ENCODE measurements around the gene CYP1A2. TPM values are rescaled to one million over a fixed set of nuclear protein-coding genes. Genes with fewer than 3 reads are reported as not detected.

CYP1A2 gene
- total RNA-seq, 3 donors from 2014 or later (not counting 1 experiment from before 2014, with no cell fraction given), result not detected

- peak overlapping the region; percentile 94 for H3K27ac ChIP-seq (ENCODE audit: low read length)
- intact Hi-C loops (cut with micrococcal nuclease), result loop anchor here (2.0 to 10.0 kb wide), 5 partner anchors 53 to 666 kb away; partner anchors contain the start of genes ARID3B, C15orf39, COX5A and SIN3A
- H3K4me3 ChIP-seq (ENCODE audit: low read length), result peak overlapping the region; percentile 43
- Mint-ChIP-seq H3K4me3 (peak overlapping the region; percentile 97), H3K27ac (peak overlapping the region; percentile 95 to 100), H3K27me3 (ENCODE audit: low read depth in 2 of 2) (no peaks in the 10 kb centered on the region), H3K9me3 (no peaks in the 10 kb centered on the region), H3K4me1 (peaks cover 84 to 97% of the 10 kb centered on the region in 2 donors), H3K36me3 (no peaks in the 10 kb centered on the region)
- WGBS (ENCODE audit: insufficient coverage), result 2% methylated on average over 14 of the region's 14 CpGs
- ATAC-seq, result no peak
- H3K9me3 ChIP-seq (ENCODE audit: control insufficient read depth, insufficient read depth, low read length), result no peaks in the 10 kb centered on the region
- TF ChIP-seq CTCF (IDR thresholded peaks at IDR 0.05), result no peak
- H3K4me1 ChIP-seq (ENCODE audit: control insufficient read depth, insufficient read depth, low read length), result peaks cover 95% of the 10 kb centered on the region
- DNase-seq, result peak in 1 of 2 donors; percentile 64
- no peaks in the 10 kb centered on the region for H3K27me3 ChIP-seq (ENCODE audit: control insufficient read depth, insufficient read depth, low read length)
- H3K36me3 ChIP-seq (ENCODE audit: control insufficient read depth, insufficient read depth, low read length), result peaks cover 13% of the 10 kb centered on the region
Observed at GRCh38 chr15:74789171-74789631, 40.6 kb downstream of the CYP1A2 start.

GRCh38 chr15:74789741-74790079 is 41.1 kb downstream of the CYP1A2 start:
- Mint-ChIP-seq H3K27ac (peak overlapping the region; percentile 95 to 100), H3K9me3 (no peaks in the 10 kb centered on the region), H3K4me1 (peaks cover 82 to 95% of the 10 kb centered on the region in 2 donors), H3K27me3 (ENCODE audit: low read depth in 2 of 2) (no peaks in the 10 kb centered on the region), H3K36me3 (no peaks in the 10 kb centered on the region), H3K4me3 (peak overlapping the region; percentile 97)
- TF ChIP-seq CTCF (IDR thresholded peaks at IDR 0.05), result no peak
- Histone ChIP-seq H3K9me3 (ENCODE audit: control insufficient read depth, insufficient read depth, low read length) (no peaks in the 10 kb centered on the region), H3K36me3 (ENCODE audit: control insufficient read depth, insufficient read depth, low read length) (peaks cover 16% of the 10 kb centered on the region), H3K4me1 (ENCODE audit: control insufficient read depth, insufficient read depth, low read length) (peaks cover 95% of the 10 kb centered on the region), H3K4me3 (ENCODE audit: low read length) (peak overlapping the region; percentile 43), H3K27me3 (ENCODE audit: control insufficient read depth, insufficient read depth, low read length) (no peaks in the 10 kb centered on the region), H3K27ac (ENCODE audit: low read length) (peak overlapping the region; percentile 94)
- DNase-seq (no peak), ATAC-seq (no peak)
- 4% methylated on average over 3 of the region's 3 CpGs for WGBS (ENCODE audit: insufficient coverage)
- intact Hi-C loops (cut with micrococcal nuclease), result loop anchor here (2.0 to 10.0 kb wide), 6 partner anchors 13 to 665 kb away; partner anchors contain the start of genes ARID3B, C15orf39, COX5A and SIN3A

GRCh38 chr15:74790080-74790916 is 41.7 kb downstream of the CYP1A2 start:
- H3K27me3 Mint-ChIP-seq (ENCODE audit: low read depth in 2 of 2), result no peaks in the 10 kb centered on the region
- no peaks in the 10 kb centered on the region for H3K36me3 Mint-ChIP-seq
- ATAC-seq (no peak), DNase-seq (peak in 1 of 2 donors; percentile 55)
- Histone ChIP-seq H3K27me3 (ENCODE audit: control insufficient read depth, insufficient read depth, low read length) (no peaks in the 10 kb centered on the region), H3K4me1 (ENCODE audit: control insufficient read depth, insufficient read depth, low read length) (peaks cover 95% of the 10 kb centered on the region), H3K27ac (ENCODE audit: low read length) (peak overlapping the region; percentile 94), H3K36me3 (ENCODE audit: control insufficient read depth, insufficient read depth, low read length) (peaks cover 16% of the 10 kb centered on the region), H3K9me3 (ENCODE audit: control insufficient read depth, insufficient read depth, low read length) (no peaks in the 10 kb centered on the region), H3K4me3 (ENCODE audit: low read length) (peak overlapping the region; percentile 43)
- peak overlapping the region; percentile 97 for H3K4me3 Mint-ChIP-seq
- peaks cover 82 to 95% of the 10 kb centered on the region in 2 donors for H3K4me1 Mint-ChIP-seq
- under 1% methylated on average over 15 of the region's 15 CpGs for WGBS (ENCODE audit: insufficient coverage)
- H3K9me3 Mint-ChIP-seq, result no peaks in the 10 kb centered on the region
- TF ChIP-seq CTCF (IDR thresholded peaks at IDR 0.05), result no peak
- intact Hi-C loops (cut with micrococcal nuclease), result loop anchor here (2.0 kb wide), 1 partner anchor 13 kb away; no protein-coding TSS in a partner anchor
- H3K27ac Mint-ChIP-seq, result peak overlapping the region; percentile 95 to 100

Measured in natural killer cell (primary cell).